Measurements from ENCODE around the gene ODF2L.

The ODF2L gene

GRCh38 chr1:86322241-86322640 lies 73.9 kb downstream of the ODF2L start:
- no peak overlapping the region for H3K27ac ChIP-seq (ENCODE audit: extremely low read depth, low read depth, low read length)
- no peaks in the 10 kb centered on the region for H3K36me3 ChIP-seq (ENCODE audit: control insufficient read depth in 2 of 2, insufficient read depth in 1 of 2, low read length in 2 of 2)
- TF ChIP-seq BCL11A (tag by site-specific recombination; IDR thresholded peaks at IDR 0.05; ENCODE audit: low read depth) = no peak
- no peak for TF ChIP-seq KLF16 (tag by site-specific recombination; IDR thresholded peaks at IDR 0.05)
- TF ChIP-seq ZNF416 (tag by site-specific recombination; IDR thresholded peaks at IDR 0.05) = no peak
- TF ChIP-seq PRDM1 (tag by site-specific recombination; IDR thresholded peaks at IDR 0.05) = no peak
- no peak for TF ChIP-seq ZNF623 (tag by site-specific recombination; IDR thresholded peaks at IDR 0.05)
- TF ChIP-seq GLI2 (tag by site-specific recombination; IDR thresholded peaks at IDR 0.05; ENCODE audit: borderline replicate concordance, low read depth) = no peak
- TF ChIP-seq ZBTB8A (tag by site-specific recombination; IDR thresholded peaks at IDR 0.05) = no peak
- no peak for TF ChIP-seq ZNF654 (tag by site-specific recombination; IDR thresholded peaks at IDR 0.05; ENCODE audit: low read depth)
- no peak for TF ChIP-seq ZNF324 (tag by site-specific recombination; IDR thresholded peaks at IDR 0.05)
- no peak for TF ChIP-seq ZNF292 (tag by site-specific recombination; IDR thresholded peaks at IDR 0.05; ENCODE audit: borderline replicate concordance, low read depth)
- no peak for TF ChIP-seq ZNF473 (tag by site-specific recombination; IDR thresholded peaks at IDR 0.05)
- no peak for TF ChIP-seq ZNF214 (tag by site-specific recombination; IDR thresholded peaks at IDR 0.05; ENCODE audit: borderline replicate concordance)
- TF ChIP-seq ZNF280D (tag by site-specific recombination; IDR thresholded peaks at IDR 0.05) = no peak
- no peak for TF ChIP-seq EGR2 (tag by site-specific recombination; IDR thresholded peaks at IDR 0.05; ENCODE audit: low read depth)
- TF ChIP-seq ZNF248 (tag by site-specific recombination; IDR thresholded peaks at IDR 0.05) = no peak
- POLR2A ChIA-PET = no interaction called here
- H3K9me3 ChIP-seq (ENCODE audit: control insufficient read depth, insufficient read depth, low read depth, low read length) = no peaks in the 10 kb centered on the region
- H3K4me1 ChIP-seq (ENCODE audit: control insufficient read depth, insufficient read depth, low read length) = no peaks in the 10 kb centered on the region
- no peak overlapping the region for H3K4me3 ChIP-seq (ENCODE audit: low read depth, low read length)
- CTCF ChIA-PET = no interaction called here

- CTCF ChIA-PET = interaction anchor here (1.1 kb wide), 1 partner anchor 19 kb away, joined by 3 read pairs; no protein-coding TSS in a partner anchor
Measured at GRCh38 chr1:86318436-86318835, 77.7 kb downstream of the ODF2L start.

GRCh38 chr1:86317926-86318325 lies 78.2 kb downstream of the ODF2L start:
- POLR2A ChIA-PET = no interaction called here
- Histone ChIP-seq H3K4me3 (ENCODE audit: low read depth, low read length) (no peak overlapping the region), H3K9me3 (ENCODE audit: control insufficient read depth, insufficient read depth, low read depth, low read length) (no peaks in the 10 kb centered on the region), H3K27ac (ENCODE audit: extremely low read depth, low read depth, low read length) (no peak overlapping the region), H3K4me1 (ENCODE audit: control insufficient read depth, insufficient read depth, low read length) (no peaks in the 10 kb centered on the region), H3K36me3 (ENCODE audit: control insufficient read depth in 2 of 2, insufficient read depth in 1 of 2, low read length in 2 of 2) (no peaks in the 10 kb centered on the region)
- CTCF ChIA-PET = interaction anchor here (0.6 to 1.1 kb wide), 3 partner anchors 19 to 200 kb away, joined by 3 read pairs; no protein-coding TSS in a partner anchor
- TF ChIP-seq ZNF16 (tag by site-specific recombination; IDR thresholded peaks at IDR 0.05; ENCODE audit: low read depth) (no peak), PRDM10 (tag by site-specific recombination; IDR thresholded peaks at IDR 0.05) (no peak), ZNF324 (tag by site-specific recombination; IDR thresholded peaks at IDR 0.05) (no peak), ZFHX2 (tag by site-specific recombination; conservative IDR thresholded peaks at IDR 0.05) (no peak)

More at GRCh38 chr1:86318436-86318835, 77.7 kb downstream of the ODF2L start:
- Histone ChIP-seq H3K4me1 (ENCODE audit: control insufficient read depth, insufficient read depth, low read length) (no peaks in the 10 kb centered on the region), H3K36me3 (ENCODE audit: control insufficient read depth in 2 of 2, insufficient read depth in 1 of 2, low read length in 2 of 2) (no peaks in the 10 kb centered on the region), H3K9me3 (ENCODE audit: control insufficient read depth, insufficient read depth, low read depth, low read length) (no peaks in the 10 kb centered on the region), H3K27ac (ENCODE audit: extremely low read depth, low read depth, low read length) (no peak overlapping the region), H3K4me3 (ENCODE audit: low read depth, low read length) (no peak overlapping the region)
- TF ChIP-seq ZNF600 (tag by site-specific recombination; IDR thresholded peaks at IDR 0.05) = no peak
- no peak for TF ChIP-seq ZSCAN16 (tag by site-specific recombination; IDR thresholded peaks at IDR 0.05)
- no peak for TF ChIP-seq ZNF473 (tag by site-specific recombination; IDR thresholded peaks at IDR 0.05)
- TF ChIP-seq KLF7 (tag by site-specific recombination; IDR thresholded peaks at IDR 0.05; ENCODE audit: borderline replicate concordance) = no peak
- TF ChIP-seq ZNF660 (tag by site-specific recombination; IDR thresholded peaks at IDR 0.05) = no peak
- no peak for TF ChIP-seq YY2 (tag by site-specific recombination; IDR thresholded peaks at IDR 0.05)
- POLR2A ChIA-PET = no interaction called here
